Lower lobe of right lung (tissue), 2 donors: ENCODE results near the gene CPE. TPM values are rescaled to one million over a fixed set of nuclear protein-coding genes. Genes with fewer than 3 reads are reported as not detected.

Source experiments
- ATAC-seq, 2 donors: fragments of 200-7000 bp; cut with Tn5 transposase; one replicate each; pipeline ENCODE4 v1.9.1; 2020 to 2022; ENCODE audit warnings: mild to moderate bottlenecking in 2 of 2, moderate library complexity in 2 of 2
- DNase-seq: peaks from one replicate; pipeline ENCODE4 v3.0.0-alpha.2; 2020
- H3K27ac ChIP-seq: fragments of 200-600 bp; one replicate; pipeline ENCODE4 v1.8.0; 2022
- H3K27me3 ChIP-seq: fragments of 200-600 bp; one replicate; pipeline ENCODE4 v1.8.0; 2022; ENCODE audit warnings: low read depth
- H3K36me3 ChIP-seq: fragments of 200-600 bp; one replicate; pipeline ENCODE4 v1.8.0; 2022; ENCODE audit warnings: mild to moderate bottlenecking
- H3K4me1 ChIP-seq: fragments of 200-600 bp; one replicate; pipeline ENCODE4 v1.8.0; 2022
- H3K4me3 ChIP-seq: fragments of 200-600 bp; one replicate; pipeline ENCODE4 v1.8.0; 2022; ENCODE audit warnings: mild to moderate bottlenecking
- H3K9me3 ChIP-seq: fragments of 200-600 bp; one replicate; pipeline ENCODE4 v1.8.0; 2022
- intact Hi-C: fragments of 100-400 bp; cut with DNase I; formaldehyde crosslinking; loops from one replicate; pipeline ENCODE4 v1.11.0; 2022
- total RNA-seq: library from RNA; stranded (reverse); fragmentation: NEBNext Ultra II Directional; extraction: Animal tissue kit (Norgen Biotek cat#: 25700); gene quantifications from one replicate; pipeline ENCODE4 v1.2.1, GENCODE V29; 2021
- TF ChIP-seq, protein P1 (sequence below): fragments of 200-600 bp; IDR thresholded peaks from one replicate; pipeline ENCODE4 v1.8.0; 2022; ENCODE audit warnings: antibody characterized with exemption, mild to moderate bottlenecking
- donor health status: DM: no; HTN: yes; CAD: no; lungs with severe emphysema.

CPE gene
- total RNA-seq, 1 donor from 2014 or later: 36.9 TPM

DNA sequence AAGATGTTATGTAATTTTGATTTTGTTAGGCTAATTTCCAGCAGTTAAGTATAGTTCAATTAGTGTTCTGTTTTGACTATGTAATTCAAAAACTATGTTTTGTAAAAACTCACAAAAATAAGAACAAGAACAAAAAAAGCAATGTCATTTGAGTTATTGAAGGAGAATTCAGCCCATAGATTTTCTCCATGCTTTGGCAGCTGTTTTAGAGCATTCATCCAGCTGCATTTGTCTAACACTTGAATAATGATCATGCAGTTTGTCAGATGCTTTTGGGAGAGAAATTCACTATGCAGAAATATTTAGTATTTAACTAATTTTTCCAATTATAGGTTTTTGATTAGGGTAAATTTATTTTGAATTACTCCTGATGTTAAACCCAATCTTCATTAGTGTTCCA is 14.2 kb downstream of the CPE start:
- TF ChIP-seq, protein P1, sequence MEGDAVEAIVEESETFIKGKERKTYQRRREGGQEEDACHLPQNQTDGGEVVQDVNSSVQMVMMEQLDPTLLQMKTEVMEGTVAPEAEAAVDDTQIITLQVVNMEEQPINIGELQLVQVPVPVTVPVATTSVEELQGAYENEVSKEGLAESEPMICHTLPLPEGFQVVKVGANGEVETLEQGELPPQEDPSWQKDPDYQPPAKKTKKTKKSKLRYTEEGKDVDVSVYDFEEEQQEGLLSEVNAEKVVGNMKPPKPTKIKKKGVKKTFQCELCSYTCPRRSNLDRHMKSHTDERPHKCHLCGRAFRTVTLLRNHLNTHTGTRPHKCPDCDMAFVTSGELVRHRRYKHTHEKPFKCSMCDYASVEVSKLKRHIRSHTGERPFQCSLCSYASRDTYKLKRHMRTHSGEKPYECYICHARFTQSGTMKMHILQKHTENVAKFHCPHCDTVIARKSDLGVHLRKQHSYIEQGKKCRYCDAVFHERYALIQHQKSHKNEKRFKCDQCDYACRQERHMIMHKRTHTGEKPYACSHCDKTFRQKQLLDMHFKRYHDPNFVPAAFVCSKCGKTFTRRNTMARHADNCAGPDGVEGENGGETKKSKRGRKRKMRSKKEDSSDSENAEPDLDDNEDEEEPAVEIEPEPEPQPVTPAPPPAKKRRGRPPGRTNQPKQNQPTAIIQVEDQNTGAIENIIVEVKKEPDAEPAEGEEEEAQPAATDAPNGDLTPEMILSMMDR: no peak
- Histone ChIP-seq H3K4me3 (no peak overlapping the region), H3K27ac (no peak overlapping the region), H3K9me3 (no peaks in the 10 kb centered on the region), H3K36me3 (no peaks in the 10 kb centered on the region), H3K4me1 (no peaks in the 10 kb centered on the region), H3K27me3 (no peaks in the 10 kb centered on the region)
- intact Hi-C loops: no loop called here
- ATAC-seq (no peak), DNase-seq (no peak)

DNA sequence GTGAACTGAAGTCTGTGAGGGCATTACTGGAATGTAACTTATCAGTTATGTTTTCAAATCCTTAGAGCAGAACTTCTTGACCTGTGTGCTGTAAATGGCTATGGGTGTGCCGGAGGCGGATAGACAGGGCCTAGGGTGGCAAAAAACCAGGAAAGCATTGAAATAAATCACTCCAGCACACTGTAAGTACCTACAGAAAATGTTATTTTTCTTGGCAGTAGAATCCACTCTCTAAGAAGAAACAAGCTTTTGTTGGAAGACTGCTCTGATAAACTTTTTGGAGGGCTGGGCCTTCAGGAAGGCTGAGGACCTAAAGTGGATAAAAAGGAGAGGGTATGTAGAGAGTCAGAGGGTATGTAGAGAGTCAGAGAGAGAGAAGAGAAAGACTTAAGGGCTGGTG is 14.9 kb downstream of the CPE start:
- no peak for DNase-seq

DNA sequence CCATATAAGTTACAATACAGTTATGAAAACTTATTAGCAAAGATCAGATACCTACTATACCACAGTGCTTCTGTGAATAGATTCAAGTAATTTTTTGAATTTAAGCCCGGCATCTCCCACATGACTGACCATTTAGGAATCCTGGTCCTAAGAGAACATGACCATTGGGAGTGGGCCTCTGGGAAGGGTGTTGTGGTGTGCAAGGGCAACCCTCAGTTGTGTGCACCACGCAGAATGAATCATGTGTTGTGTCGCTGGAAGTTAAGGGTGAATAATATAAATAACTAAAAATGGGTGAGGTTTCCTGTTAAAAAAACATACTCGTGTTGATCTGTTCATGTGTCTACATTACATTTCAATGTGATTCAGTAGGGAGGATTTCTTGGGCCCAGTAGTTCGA is 15.5 kb downstream of the CPE start:
- H3K4me1 ChIP-seq: no peaks in the 10 kb centered on the region
- no peak overlapping the region for H3K27ac ChIP-seq
- ATAC-seq (no peak), DNase-seq (no peak)
- H3K27me3 ChIP-seq: no peaks in the 10 kb centered on the region
- H3K4me3 ChIP-seq: no peak overlapping the region
- TF ChIP-seq, protein P1: no peak
- intact Hi-C loops: no loop called here
- H3K36me3 ChIP-seq: no peaks in the 10 kb centered on the region
- no peaks in the 10 kb centered on the region for H3K9me3 ChIP-seq

More for the DNA sequence above, 14.9 kb downstream of the CPE start:
- Histone ChIP-seq H3K27ac (no peak overlapping the region), H3K27me3 (no peaks in the 10 kb centered on the region), H3K4me3 (no peak overlapping the region), H3K36me3 (no peaks in the 10 kb centered on the region), H3K9me3 (no peaks in the 10 kb centered on the region), H3K4me1 (no peaks in the 10 kb centered on the region)
- no peak for ATAC-seq
- TF ChIP-seq, protein P1: no peak
- intact Hi-C loops: no loop called here

DNA sequence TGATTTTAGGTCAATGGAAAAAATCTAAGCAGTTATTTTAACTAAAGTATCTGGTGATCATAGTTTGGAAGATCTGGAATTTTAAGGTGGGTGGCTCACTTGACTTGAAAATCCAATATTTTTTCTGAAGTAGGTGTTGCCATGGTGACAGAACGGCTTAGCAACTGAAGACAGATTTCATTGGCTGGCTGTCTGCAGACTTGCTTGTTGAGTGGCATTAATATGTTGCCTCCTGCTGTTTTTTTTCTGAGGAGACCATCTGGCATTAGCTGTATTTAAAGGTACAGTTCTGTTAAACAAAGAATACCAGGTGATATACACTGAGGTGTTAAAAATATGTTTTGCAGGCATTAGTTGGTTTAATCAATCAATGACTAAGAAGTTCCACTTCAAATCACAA is 19.8 kb downstream of the CPE start:
- Histone ChIP-seq H3K27me3 (no peaks in the 10 kb centered on the region), H3K4me1 (no peaks in the 10 kb centered on the region), H3K4me3 (no peak overlapping the region), H3K27ac (no peak overlapping the region), H3K9me3 (no peaks in the 10 kb centered on the region), H3K36me3 (no peaks in the 10 kb centered on the region)
- DNase-seq (no peak), ATAC-seq (peak; percentile 32 to 37)
- intact Hi-C loops: no loop called here
- TF ChIP-seq, protein P1: no peak

DNA sequence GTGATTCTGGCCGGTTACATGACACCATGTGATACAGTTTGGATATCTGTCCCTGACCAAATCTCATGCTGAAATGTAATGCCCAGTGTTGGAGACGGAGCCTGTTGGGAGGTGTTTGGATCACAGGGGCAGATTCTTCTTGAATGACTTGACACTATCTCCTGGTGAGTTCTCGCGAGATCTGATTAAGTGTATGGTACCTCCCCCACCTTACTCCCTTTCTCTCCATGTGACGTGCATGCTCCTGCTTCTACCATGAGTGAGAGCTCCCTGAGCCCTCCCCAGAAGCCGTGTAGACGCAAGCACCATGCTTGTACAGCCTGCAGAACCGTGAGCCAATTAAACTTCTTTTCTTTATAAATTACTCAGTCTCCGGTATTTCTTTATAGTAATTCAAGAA is 23.6 kb downstream of the CPE start:
- intact Hi-C loops: no loop called here
- DNase-seq: no peak

More for the DNA sequence above, 23.6 kb downstream of the CPE start:
- Histone ChIP-seq H3K27ac (no peak overlapping the region), H3K4me1 (no peaks in the 10 kb centered on the region), H3K36me3 (no peaks in the 10 kb centered on the region), H3K4me3 (no peak overlapping the region), H3K9me3 (no peaks in the 10 kb centered on the region), H3K27me3 (no peaks in the 10 kb centered on the region)
- no peak for ATAC-seq
- TF ChIP-seq, protein P1: no peak
